ENCODE measurements around the gene ARHGEF3.

ARHGEF3 gene, protein sequence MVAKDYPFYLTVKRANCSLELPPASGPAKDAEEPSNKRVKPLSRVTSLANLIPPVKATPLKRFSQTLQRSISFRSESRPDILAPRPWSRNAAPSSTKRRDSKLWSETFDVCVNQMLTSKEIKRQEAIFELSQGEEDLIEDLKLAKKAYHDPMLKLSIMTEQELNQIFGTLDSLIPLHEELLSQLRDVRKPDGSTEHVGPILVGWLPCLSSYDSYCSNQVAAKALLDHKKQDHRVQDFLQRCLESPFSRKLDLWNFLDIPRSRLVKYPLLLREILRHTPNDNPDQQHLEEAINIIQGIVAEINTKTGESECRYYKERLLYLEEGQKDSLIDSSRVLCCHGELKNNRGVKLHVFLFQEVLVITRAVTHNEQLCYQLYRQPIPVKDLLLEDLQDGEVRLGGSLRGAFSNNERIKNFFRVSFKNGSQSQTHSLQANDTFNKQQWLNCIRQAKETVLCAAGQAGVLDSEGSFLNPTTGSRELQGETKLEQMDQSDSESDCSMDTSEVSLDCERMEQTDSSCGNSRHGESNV

GRCh38 chr3:56801662-56802377 lies at the start of gene ARHGEF3:
Gene ARHGEF3 (minus strand): TSS chr3:56801949. CDS start chr3:56801798, 151 bp downstream.
- DNase-seq (ENCODE audit: low read depth) = peak; percentile 63
- peak within 1 kb of the TSS; percentile 76 for H3K4me3 ChIP-seq (ENCODE audit: low read length)
- TF ChIP-seq, protein P1, sequence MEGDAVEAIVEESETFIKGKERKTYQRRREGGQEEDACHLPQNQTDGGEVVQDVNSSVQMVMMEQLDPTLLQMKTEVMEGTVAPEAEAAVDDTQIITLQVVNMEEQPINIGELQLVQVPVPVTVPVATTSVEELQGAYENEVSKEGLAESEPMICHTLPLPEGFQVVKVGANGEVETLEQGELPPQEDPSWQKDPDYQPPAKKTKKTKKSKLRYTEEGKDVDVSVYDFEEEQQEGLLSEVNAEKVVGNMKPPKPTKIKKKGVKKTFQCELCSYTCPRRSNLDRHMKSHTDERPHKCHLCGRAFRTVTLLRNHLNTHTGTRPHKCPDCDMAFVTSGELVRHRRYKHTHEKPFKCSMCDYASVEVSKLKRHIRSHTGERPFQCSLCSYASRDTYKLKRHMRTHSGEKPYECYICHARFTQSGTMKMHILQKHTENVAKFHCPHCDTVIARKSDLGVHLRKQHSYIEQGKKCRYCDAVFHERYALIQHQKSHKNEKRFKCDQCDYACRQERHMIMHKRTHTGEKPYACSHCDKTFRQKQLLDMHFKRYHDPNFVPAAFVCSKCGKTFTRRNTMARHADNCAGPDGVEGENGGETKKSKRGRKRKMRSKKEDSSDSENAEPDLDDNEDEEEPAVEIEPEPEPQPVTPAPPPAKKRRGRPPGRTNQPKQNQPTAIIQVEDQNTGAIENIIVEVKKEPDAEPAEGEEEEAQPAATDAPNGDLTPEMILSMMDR (conservative IDR thresholded peaks at IDR 0.05; ENCODE audit: low read length) = peak; percentile 49

DNA sequence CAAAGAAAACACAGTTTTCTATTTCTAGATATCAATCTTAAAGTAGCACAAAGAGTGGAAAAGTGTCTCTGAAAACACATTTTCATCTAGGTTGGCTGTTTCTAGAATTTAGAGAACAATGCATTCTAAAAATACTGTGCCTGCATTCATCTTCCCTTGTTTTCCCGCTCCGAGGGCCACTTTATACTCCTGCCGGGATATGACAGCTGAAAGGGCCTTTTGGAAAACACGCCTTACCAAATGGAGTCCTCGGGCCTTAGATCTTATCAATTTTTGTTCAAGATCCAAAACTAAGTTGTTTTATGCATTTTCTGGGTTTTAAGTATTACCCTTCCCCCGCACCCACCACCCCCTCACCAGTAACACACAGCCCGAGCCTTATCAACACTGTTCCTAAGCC lies 47.9 kb upstream of the ARHGEF3 start:
- DNase-seq (ENCODE audit: low read depth) = no peak
- H3K4me3 ChIP-seq (ENCODE audit: low read length) = no peak overlapping the region
- TF ChIP-seq, protein P1 (conservative IDR thresholded peaks at IDR 0.05; ENCODE audit: low read length) = no peak

DNA sequence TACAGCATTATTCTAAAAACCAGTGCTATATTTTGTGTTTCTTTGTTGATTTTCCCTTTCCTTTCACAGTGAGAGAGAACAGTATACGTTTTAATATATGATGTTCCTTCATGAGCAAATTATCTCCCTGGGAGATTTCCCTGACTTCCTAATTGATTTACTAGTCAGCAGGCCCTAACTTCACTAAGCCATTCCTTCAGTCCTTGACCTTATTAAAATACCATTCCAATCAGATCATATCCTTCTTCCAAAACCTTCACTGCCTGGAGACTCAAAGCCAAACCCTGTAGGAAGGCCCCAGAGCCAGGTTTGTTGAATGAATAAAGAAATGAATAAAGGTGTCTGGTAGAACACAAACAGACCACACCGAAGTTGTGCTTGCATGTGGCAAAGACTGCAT lies 43.8 kb upstream of the ARHGEF3 start:
- peak; percentile 32 for DNase-seq (ENCODE audit: low read depth)
- TF ChIP-seq, protein P1 (conservative IDR thresholded peaks at IDR 0.05; ENCODE audit: low read length) = no peak
- H3K4me3 ChIP-seq (ENCODE audit: low read length) = no peak overlapping the region

DNA sequence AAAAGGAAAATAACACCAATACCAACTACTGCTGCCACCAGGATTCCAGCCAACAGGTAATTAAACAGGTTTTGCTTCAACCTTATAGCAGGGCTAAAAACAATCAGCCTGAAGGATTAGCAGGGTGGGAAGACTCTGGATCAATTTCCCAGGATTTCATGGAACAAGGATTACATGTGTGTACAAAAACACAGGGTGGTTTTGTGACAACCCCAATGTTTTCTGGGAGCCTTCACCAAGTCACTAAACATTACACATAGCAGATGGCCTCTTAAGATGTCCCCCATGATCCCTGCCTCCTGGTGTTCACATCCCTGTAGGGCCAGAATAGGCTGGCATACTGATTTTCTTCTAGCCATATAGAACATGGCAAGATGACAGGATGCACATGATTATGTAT lies 42.8 kb upstream of the ARHGEF3 start:
- DNase-seq (ENCODE audit: low read depth) = no peak
- no peak overlapping the region for H3K4me3 ChIP-seq (ENCODE audit: low read length)
- TF ChIP-seq, protein P1 (conservative IDR thresholded peaks at IDR 0.05; ENCODE audit: low read length) = no peak

GRCh38 chr3:56839784-56840715 lies 38.3 kb upstream of the ARHGEF3 start:
- DNase-seq (ENCODE audit: low read depth) = peak; percentile 37
- no peak overlapping the region for H3K4me3 ChIP-seq (ENCODE audit: low read length)
- TF ChIP-seq, protein P1 (conservative IDR thresholded peaks at IDR 0.05; ENCODE audit: low read length) = no peak

DNA sequence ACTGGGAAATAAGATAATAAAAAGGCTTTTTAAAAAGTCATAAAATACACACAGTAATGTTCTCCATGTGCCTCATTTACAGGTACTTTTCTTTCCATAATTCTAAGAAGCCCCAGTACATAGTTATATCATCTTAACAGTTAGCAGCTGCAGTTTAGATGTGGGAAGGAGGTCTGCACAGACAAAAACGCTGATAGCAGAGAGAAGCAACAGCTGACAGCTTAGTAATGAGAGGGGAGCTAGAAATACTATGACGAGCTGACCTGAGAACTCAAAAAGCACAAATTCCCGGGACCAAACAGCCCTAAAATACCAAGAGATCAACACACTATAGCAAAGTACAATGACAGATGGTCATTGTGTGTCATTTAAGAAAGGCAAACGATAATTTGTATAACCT lies 36.7 kb upstream of the ARHGEF3 start:
- TF ChIP-seq, protein P1 (conservative IDR thresholded peaks at IDR 0.05; ENCODE audit: low read length) = no peak
- no peak overlapping the region for H3K4me3 ChIP-seq (ENCODE audit: low read length)
- DNase-seq (ENCODE audit: low read depth) = no peak

Measured in AG10803 (cell line).